Measurements from ENCODE around the gene MYH13. TPM values are rescaled to one million over a fixed set of nuclear protein-coding genes. Genes with fewer than 3 reads are reported as not detected.

MYH13 gene
- total and polyA plus RNA-seq, 2 of the 13 experiments (the other 11 are each of a cell fraction or from before 2014, with no cell fraction given), result not detected

- TF ChIP-seq PREB (CRISPR knock-in tag; IDR thresholded peaks at IDR 0.05) (no peak), SP1 (IDR thresholded peaks at IDR 0.05) (no peak), SP1 (CRISPR knock-in tag; IDR thresholded peaks at IDR 0.05) (no peak), ZNF484 (CRISPR knock-in tag; IDR thresholded peaks at IDR 0.05; ENCODE audit: borderline replicate concordance, low read depth) (no peak)
Observed at GRCh38 chr17:10278218-10278617, 94.6 kb downstream of the MYH13 start (continued).

- H3K79me2 ChIP-seq (ENCODE audit: insufficient read depth, low read length), result no peaks in the 10 kb centered on the region
- intact Hi-C loops (cut with micrococcal nuclease; ENCODE audit: unreplicated experiment), result no loop called here
- no peak for DNase-seq (ENCODE audit: low spot score)
- ChIA-PET CTCF (ENCODE audit: low intra/inter-chr PET ratio, low total read pairs) (no interaction called here), POLR2A (no interaction called here)
- H3K9ac ChIP-seq (ENCODE audit: insufficient read depth, low read depth, low read length), result no peak overlapping the region
- no peak for FAIRE-seq
- H3K27me3 ChIP-seq (ENCODE audit: control insufficient read depth in 1 of 2, insufficient read depth in 2 of 2, low read length in 2 of 2), result no peaks in the 10 kb centered on the region; a peak in 1 of 5 replicates
- WGBS (ENCODE audit: low lambda C conversion rate), result 0% methylated on average over 3 of the region's 3 CpGs
- H3K4me2 ChIP-seq (ENCODE audit: low read depth, low read length), result no peak overlapping the region
- no peak overlapping the region for H3K4me3 ChIP-seq (replicated peaks in 1 of 3; ENCODE audit: insufficient read depth in 1 of 3, low read depth in 2 of 3, low read length in 3 of 3)
- no peak overlapping the region for H2AFZ ChIP-seq (ENCODE audit: low read length)
- in situ Hi-C loops (cut with HindIII; ENCODE audit: extremely low pct_ligation_motif_present, low pct_unique_long_range_greater_than_20kb), result no loop called here
- no peaks in the 10 kb centered on the region for H3K9me3 ChIP-seq (ENCODE audit: low read length)
- no peaks in the 10 kb centered on the region for H3K4me1 ChIP-seq (ENCODE audit: insufficient read depth, low read length)
- H4K20me1 ChIP-seq (ENCODE audit: insufficient read depth, low read length), result no peaks in the 10 kb centered on the region
- no peak for ATAC-seq
- H3K27ac ChIP-seq (ENCODE audit: extremely low read length, insufficient read depth, low read length), result no peak overlapping the region
- no TSS peak for BruUV-seq (replicated peaks)
- H3K36me3 ChIP-seq (replicated peaks in 1 of 2; ENCODE audit: control insufficient read depth in 1 of 2, insufficient read depth in 2 of 2, low read length in 2 of 2), result no peaks in the 10 kb centered on the region
- TF ChIP-seq ZFP82 (CRISPR knock-in tag; IDR thresholded peaks at IDR 0.05; ENCODE audit: borderline replicate concordance), result no peak
- TF ChIP-seq ZNF552 (CRISPR knock-in tag; IDR thresholded peaks at IDR 0.05; ENCODE audit: borderline replicate concordance), result no peak
- no peak for TF ChIP-seq ATF5 (CRISPR knock-in tag; IDR thresholded peaks at IDR 0.05; ENCODE audit: low read depth)
- no peak for TF ChIP-seq ZNF816 (CRISPR knock-in tag; IDR thresholded peaks at IDR 0.05; ENCODE audit: borderline replicate concordance)
- TF ChIP-seq DBP (CRISPR knock-in tag; IDR thresholded peaks at IDR 0.05; ENCODE audit: not compliant biosample characterization), result no peak
- no peak for TF ChIP-seq CAMTA2 (CRISPR knock-in tag; IDR thresholded peaks at IDR 0.05; ENCODE audit: borderline replicate concordance)
- no peak for TF ChIP-seq ZNF646 (CRISPR knock-in tag; IDR thresholded peaks at IDR 0.05)
Observed at GRCh38 chr17:10276436-10276835, 96.4 kb downstream of the MYH13 start.

All from HepG2 (cell line).